Measurements from ENCODE around the gene PRSS27.

DNA sequence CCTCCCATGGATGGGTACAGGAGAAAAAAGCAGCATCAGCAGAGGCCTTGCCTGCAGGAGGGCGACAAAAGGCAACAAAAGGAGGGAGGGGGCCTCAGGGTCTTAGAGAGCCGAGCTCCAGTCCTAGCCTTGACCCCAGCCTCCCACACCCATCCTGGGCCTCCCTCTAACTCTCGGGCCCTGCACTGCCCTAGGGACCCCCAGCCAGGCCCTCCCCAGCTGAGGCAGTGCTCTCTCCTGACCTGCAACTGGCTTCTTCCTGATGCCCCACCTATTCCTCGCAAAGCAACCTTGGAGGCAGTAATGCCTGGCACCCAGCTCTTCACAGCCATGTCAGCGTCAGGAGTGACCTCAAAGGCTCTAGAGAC lies 17.2 kb upstream of the PRSS27 start:
- TF ChIP-seq EP300 (IDR thresholded peaks at IDR 0.05), result no peak
- TF ChIP-seq, protein P1, sequence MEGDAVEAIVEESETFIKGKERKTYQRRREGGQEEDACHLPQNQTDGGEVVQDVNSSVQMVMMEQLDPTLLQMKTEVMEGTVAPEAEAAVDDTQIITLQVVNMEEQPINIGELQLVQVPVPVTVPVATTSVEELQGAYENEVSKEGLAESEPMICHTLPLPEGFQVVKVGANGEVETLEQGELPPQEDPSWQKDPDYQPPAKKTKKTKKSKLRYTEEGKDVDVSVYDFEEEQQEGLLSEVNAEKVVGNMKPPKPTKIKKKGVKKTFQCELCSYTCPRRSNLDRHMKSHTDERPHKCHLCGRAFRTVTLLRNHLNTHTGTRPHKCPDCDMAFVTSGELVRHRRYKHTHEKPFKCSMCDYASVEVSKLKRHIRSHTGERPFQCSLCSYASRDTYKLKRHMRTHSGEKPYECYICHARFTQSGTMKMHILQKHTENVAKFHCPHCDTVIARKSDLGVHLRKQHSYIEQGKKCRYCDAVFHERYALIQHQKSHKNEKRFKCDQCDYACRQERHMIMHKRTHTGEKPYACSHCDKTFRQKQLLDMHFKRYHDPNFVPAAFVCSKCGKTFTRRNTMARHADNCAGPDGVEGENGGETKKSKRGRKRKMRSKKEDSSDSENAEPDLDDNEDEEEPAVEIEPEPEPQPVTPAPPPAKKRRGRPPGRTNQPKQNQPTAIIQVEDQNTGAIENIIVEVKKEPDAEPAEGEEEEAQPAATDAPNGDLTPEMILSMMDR (IDR thresholded peaks at IDR 0.05), result no peak

Measured in esophagus muscularis mucosa (tissue), 3 donors.